K562 (cell line): ENCODE results near the gene SKIDA1. TPM values are rescaled to one million over a fixed set of nuclear protein-coding genes. Genes with fewer than 3 reads are reported as not detected.

Source experiments
- ARID1B ChIP-seq: fragments of 450-650 bp; IDR thresholded peaks from 2 replicates; pipeline ENCODE4 v1.6.1; 2016; ENCODE audit warnings: antibody characterized with exemption, mild to moderate bottlenecking, inconsistent platforms
- CCNT2 ChIP-seq: IDR thresholded peaks from 2 replicates; pipeline ENCODE4 v1.6.1; 2011; ENCODE audit warnings: borderline replicate concordance, low read depth, mild to moderate bottlenecking, moderate library complexity, mixed read lengths, low read length; ENCODE audit not compliant: insufficient read length; ENCODE audit errors: extremely low read depth
- CREB1 ChIP-seq, 2 experiments: sonication (generic) in 1 of 2; formaldehyde crosslinking in 1 of 2; IDR thresholded peaks; 2 replicates each; pipeline versions ENCODE4 v1.6.1 to v1.8.0; 2012 to 2022; ENCODE audit warnings: inconsistent platforms in 1 of 2, mild to moderate bottlenecking in 1 of 2, missing genetic modification reagents in 1 of 2, moderate library complexity in 1 of 2
- EZH2 ChIP-seq: IDR thresholded peaks from 2 replicates; pipeline ENCODE4 v1.6.1; 2012; ENCODE audit warnings: low read depth, mild to moderate bottlenecking, inconsistent platforms, low read length, borderline replicate concordance
- FUS ChIP-seq: fragments of 200-400 bp; formaldehyde crosslinking; optimal IDR thresholded peaks from 2 replicates; pipeline ENCODE3; 2017; ENCODE audit warnings: low read depth, low read length
- MAFF ChIP-seq: IDR thresholded peaks from 2 replicates; pipeline ENCODE4 v1.6.1; 2012; ENCODE audit warnings: low read length, improper control_type of control experiment
- NFATC3 ChIP-seq: fragments of 450-650 bp; IDR thresholded peaks from 2 replicates; pipeline ENCODE4 v1.6.1; 2017; ENCODE audit warnings: mild to moderate bottlenecking
- PHB2 ChIP-seq: fragments of 450-650 bp; IDR thresholded peaks from 2 replicates; pipeline ENCODE4 v1.6.1; 2017; ENCODE audit warnings: low read depth
- POLR2G ChIP-seq: fragments of 200-400 bp; formaldehyde crosslinking; IDR thresholded peaks from 2 replicates; pipeline ENCODE4 v1.6.1; 2017; ENCODE audit warnings: low read depth, mild to moderate bottlenecking, antibody characterized with exemption, low read length, moderate library complexity
- POLR3A ChIP-seq: IDR thresholded peaks from 2 replicates; pipeline ENCODE4 v1.6.1; 2011; ENCODE audit warnings: borderline replicate concordance, mild to moderate bottlenecking, moderate library complexity; ENCODE audit not compliant: insufficient read length, insufficient read depth; ENCODE audit errors: extremely low read depth
- PPARD ChIP-seq: fragments of 250-450 bp; sonication (Bioruptor Pico); IDR thresholded peaks from 2 replicates; pipeline ENCODE4 v1.8.0; 2022; ENCODE audit warnings: inconsistent platforms, mild to moderate bottlenecking, moderate library complexity
- TCF7L2 ChIP-seq: fragments of 150-350 bp; IDR thresholded peaks from 2 replicates; pipeline ENCODE4 v1.6.1; 2016; ENCODE audit warnings: low read depth, mild to moderate bottlenecking, low read length, moderate library complexity
- ZNF436 ChIP-seq: fragments of 250-450, 450-650 bp; sonication (Bioruptor Pico); formaldehyde crosslinking; IDR thresholded peaks from 2 replicates; pipeline ENCODE4 v1.7.0; 2020; ENCODE audit warnings: mild to moderate bottlenecking
- ZNF785 ChIP-seq: fragments of 250-450 bp; sonication (Bioruptor Pico); IDR thresholded peaks from 2 replicates; pipeline ENCODE4 v1.4.0; 2020; ENCODE audit warnings: mild to moderate bottlenecking
- polyA plus RNA-seq, 8 experiments: library from polyadenylated mRNA; depleted of rRNA in 4 of 8; stranded (reverse) in 5 of 8; unstranded in 3 of 8; fragments of >200 nt; fragmentation: Nextera tagmentation in 2 of 8; fragmentation: Illumina TruSeq in 1 of 8; extraction: Ambion mirVana in 2 of 8; extraction: Trizol in 1 of 8; gene quantifications; 2 replicates each; pipeline versions ENCODE4 v1.2.1 to v1.2.3, GENCODE V29; 2011 to 2014; ENCODE audit warnings: inconsistent platforms in 1 of 8, missing spikeins in 1 of 8
- total RNA-seq, 7 experiments: library from RNA; depleted of rRNA in 6 of 7; stranded (reverse); fragments of >200 nt in 6 of 7; fragmentation: Illumina TruSeq in 2 of 7; extraction: Trizol in 2 of 7; gene quantifications; 2 replicates each; pipeline versions ENCODE4 v1.2.1 to v1.2.3, GENCODE V29; 2011 to 2021; ENCODE audit warnings: low replicate concordance in 1 of 7
- TF ChIP-seq, protein P1 (sequence below): fragments of 250-450 bp; sonication (Bioruptor Pico); IDR thresholded peaks from 2 replicates; pipeline ENCODE4 v1.9.0; 2021; ENCODE audit warnings: mild to moderate bottlenecking, inconsistent platforms
- TF ChIP-seq, protein P2 (sequence below): sonication (generic); formaldehyde crosslinking; IDR thresholded peaks from 2 replicates; pipeline ENCODE4 v1.9.0; 2022; ENCODE audit warnings: mild to moderate bottlenecking, missing genetic modification reagents
- TF ChIP-seq, protein P3 (sequence below): sonication (generic); IDR thresholded peaks from 2 replicates; pipeline ENCODE4 v1.6.1; 2016
- TF ChIP-seq, protein P4 (sequence below): fragments of 450-650 bp; IDR thresholded peaks from one replicate; pipeline ENCODE4 v1.6.1; 2018; ENCODE audit warnings: mild to moderate bottlenecking, moderate library complexity; ENCODE audit not compliant: partially characterized antibody
- TF ChIP-seq, protein P5 (sequence below): sonication (generic); formaldehyde crosslinking; IDR thresholded peaks from 2 replicates; pipeline ENCODE4 v1.8.0; 2022; ENCODE audit warnings: mild to moderate bottlenecking, missing genetic modification reagents
- TF ChIP-seq, protein P6 (sequence below): fragments of 450-650 bp; formaldehyde crosslinking; IDR thresholded peaks from 2 replicates; pipeline ENCODE4 v1.4.0; 2020; ENCODE audit warnings: mild to moderate bottlenecking, mixed read lengths

The SKIDA1 gene
- total and polyA plus RNA-seq, 9 of the 15 experiments (the other 6 are each of a cell fraction or from before 2014, with no cell fraction given): 0.05 to 1.1 (median 0.42) TPM

DNA sequence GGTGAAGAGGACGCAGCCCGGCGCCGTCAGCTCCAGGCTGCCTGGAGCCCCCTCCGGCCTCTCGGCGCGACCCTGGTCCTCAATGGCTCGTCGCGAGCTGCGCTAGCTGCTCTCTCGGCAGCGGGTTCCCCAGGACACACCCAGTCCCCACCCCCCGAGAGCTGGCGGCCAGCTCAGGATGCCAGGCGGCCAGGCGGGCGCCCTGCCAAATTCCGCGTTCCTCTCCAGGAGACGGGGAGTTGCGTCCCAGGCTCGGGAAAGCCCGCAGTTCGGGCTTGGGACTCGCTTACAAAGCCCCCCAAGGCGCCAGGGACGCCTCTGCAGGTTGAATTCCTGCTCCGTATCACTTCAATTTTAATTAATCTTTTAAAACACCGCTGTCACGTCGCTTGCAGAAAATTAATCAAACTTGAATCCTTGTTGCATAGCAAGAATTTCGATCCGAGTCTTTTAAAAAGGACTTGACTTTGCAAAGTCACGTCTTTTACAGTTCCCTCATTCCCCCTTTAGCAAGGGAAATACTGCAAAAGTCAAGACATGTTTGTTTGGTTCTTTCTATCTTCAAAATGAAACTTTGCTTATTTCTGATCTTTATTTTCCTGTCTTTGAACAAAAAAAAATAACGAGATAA, 28.2 kb downstream of the SKIDA1 start (continued):
- TF ChIP-seq, protein P1, sequence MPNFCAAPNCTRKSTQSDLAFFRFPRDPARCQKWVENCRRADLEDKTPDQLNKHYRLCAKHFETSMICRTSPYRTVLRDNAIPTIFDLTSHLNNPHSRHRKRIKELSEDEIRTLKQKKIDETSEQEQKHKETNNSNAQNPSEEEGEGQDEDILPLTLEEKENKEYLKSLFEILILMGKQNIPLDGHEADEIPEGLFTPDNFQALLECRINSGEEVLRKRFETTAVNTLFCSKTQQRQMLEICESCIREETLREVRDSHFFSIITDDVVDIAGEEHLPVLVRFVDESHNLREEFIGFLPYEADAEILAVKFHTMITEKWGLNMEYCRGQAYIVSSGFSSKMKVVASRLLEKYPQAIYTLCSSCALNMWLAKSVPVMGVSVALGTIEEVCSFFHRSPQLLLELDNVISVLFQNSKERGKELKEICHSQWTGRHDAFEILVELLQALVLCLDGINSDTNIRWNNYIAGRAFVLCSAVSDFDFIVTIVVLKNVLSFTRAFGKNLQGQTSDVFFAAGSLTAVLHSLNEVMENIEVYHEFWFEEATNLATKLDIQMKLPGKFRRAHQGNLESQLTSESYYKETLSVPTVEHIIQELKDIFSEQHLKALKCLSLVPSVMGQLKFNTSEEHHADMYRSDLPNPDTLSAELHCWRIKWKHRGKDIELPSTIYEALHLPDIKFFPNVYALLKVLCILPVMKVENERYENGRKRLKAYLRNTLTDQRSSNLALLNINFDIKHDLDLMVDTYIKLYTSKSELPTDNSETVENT: no peak
- TF ChIP-seq, protein P2, sequence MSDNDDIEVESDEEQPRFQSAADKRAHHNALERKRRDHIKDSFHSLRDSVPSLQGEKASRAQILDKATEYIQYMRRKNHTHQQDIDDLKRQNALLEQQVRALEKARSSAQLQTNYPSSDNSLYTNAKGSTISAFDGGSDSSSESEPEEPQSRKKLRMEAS (CRISPR knock-in tag): no peak
- TF ChIP-seq ARID1B (no peak), PHB2 (no peak), POLR2G (peak; percentile 28; the same call in 1 of the 2 replicates), CREB1 (IDR thresholded peaks at IDR 0.05) (no peak), CREB1 (CRISPR knock-in tag; IDR thresholded peaks at IDR 0.05) (no peak), MAFF (no peak), EZH2 (no peak), CCNT2 (peak; percentile 36), FUS (no peak), PPARD (no peak), TCF7L2 (no peak), ZNF785 (CRISPR knock-in tag) (no peak), NFATC3 (peak; percentile 91), ZNF436 (CRISPR knock-in tag) (no peak), POLR3A (no peak)
- TF ChIP-seq, protein P3, sequence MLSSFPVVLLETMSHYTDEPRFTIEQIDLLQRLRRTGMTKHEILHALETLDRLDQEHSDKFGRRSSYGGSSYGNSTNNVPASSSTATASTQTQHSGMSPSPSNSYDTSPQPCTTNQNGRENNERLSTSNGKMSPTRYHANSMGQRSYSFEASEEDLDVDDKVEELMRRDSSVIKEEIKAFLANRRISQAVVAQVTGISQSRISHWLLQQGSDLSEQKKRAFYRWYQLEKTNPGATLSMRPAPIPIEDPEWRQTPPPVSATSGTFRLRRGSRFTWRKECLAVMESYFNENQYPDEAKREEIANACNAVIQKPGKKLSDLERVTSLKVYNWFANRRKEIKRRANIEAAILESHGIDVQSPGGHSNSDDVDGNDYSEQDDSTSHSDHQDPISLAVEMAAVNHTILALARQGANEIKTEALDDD: no peak
- TF ChIP-seq, protein P4, sequence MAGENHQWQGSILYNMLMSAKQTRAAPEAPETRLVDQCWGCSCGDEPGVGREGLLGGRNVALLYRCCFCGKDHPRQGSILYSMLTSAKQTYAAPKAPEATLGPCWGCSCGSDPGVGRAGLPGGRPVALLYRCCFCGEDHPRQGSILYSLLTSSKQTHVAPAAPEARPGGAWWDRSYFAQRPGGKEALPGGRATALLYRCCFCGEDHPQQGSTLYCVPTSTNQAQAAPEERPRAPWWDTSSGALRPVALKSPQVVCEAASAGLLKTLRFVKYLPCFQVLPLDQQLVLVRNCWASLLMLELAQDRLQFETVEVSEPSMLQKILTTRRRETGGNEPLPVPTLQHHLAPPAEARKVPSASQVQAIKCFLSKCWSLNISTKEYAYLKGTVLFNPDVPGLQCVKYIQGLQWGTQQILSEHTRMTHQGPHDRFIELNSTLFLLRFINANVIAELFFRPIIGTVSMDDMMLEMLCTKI: no peak
- TF ChIP-seq, protein P5, sequence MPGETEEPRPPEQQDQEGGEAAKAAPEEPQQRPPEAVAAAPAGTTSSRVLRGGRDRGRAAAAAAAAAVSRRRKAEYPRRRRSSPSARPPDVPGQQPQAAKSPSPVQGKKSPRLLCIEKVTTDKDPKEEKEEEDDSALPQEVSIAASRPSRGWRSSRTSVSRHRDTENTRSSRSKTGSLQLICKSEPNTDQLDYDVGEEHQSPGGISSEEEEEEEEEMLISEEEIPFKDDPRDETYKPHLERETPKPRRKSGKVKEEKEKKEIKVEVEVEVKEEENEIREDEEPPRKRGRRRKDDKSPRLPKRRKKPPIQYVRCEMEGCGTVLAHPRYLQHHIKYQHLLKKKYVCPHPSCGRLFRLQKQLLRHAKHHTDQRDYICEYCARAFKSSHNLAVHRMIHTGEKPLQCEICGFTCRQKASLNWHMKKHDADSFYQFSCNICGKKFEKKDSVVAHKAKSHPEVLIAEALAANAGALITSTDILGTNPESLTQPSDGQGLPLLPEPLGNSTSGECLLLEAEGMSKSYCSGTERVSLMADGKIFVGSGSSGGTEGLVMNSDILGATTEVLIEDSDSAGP: no peak
- TF ChIP-seq, protein P6, sequence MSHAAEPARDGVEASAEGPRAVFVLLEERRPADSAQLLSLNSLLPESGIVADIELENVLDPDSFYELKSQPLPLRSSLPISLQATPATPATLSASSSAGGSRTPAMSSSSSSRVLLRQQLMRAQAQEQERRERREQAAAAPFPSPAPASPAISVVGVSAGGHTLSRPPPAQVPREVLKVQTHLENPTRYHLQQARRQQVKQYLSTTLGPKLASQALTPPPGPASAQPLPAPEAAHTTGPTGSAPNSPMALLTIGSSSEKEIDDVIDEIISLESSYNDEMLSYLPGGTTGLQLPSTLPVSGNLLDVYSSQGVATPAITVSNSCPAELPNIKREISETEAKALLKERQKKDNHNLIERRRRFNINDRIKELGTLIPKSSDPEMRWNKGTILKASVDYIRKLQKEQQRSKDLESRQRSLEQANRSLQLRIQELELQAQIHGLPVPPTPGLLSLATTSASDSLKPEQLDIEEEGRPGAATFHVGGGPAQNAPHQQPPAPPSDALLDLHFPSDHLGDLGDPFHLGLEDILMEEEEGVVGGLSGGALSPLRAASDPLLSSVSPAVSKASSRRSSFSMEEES (CRISPR knock-in tag): no peak
